ENCODE measurements around the gene DAB2IP. TPM values are rescaled to one million over a fixed set of nuclear protein-coding genes. Genes with fewer than 3 reads are reported as not detected.

Gene DAB2IP
- total RNA-seq, 1 donor from 2014 or later: 24.3 TPM

GRCh38 chr9:121634329-121635261 lies 16.8 kb upstream of the DAB2IP start:
- no peaks in the 10 kb centered on the region for H3K36me3 ChIP-seq
- H3K27ac ChIP-seq: no peak overlapping the region
- peak; percentile 79 for DNase-seq (ENCODE audit: low spot score)
- no peak overlapping the region for H3K4me3 ChIP-seq
- peaks cover 30% of the 10 kb centered on the region for H3K4me1 ChIP-seq
- peaks cover 81% of the 10 kb centered on the region for H4K20me1 ChIP-seq (ENCODE audit: low read depth)
- H2AFZ ChIP-seq (replicated peaks): no peak overlapping the region
- H3F3A ChIP-seq (ENCODE audit: low read depth): peaks cover 2% of the 10 kb centered on the region
- H3K9me3 ChIP-seq (ENCODE audit: low read depth): no peaks in the 10 kb centered on the region
- TF ChIP-seq EZH2phosphoT487 (IDR thresholded peaks at IDR 0.05) (no peak), CTCF (IDR thresholded peaks at IDR 0.05) (peak; percentile 70)
- Mint-ChIP-seq H3K4me3 (peak overlapping the region; percentile 9), H3K4me1 (peaks cover 74% of the 10 kb centered on the region), H3K27me3 (ENCODE audit: insufficient read depth, low read depth) (peaks cover 9% of the 10 kb centered on the region), H3K27ac (peak overlapping the region; percentile 88), H3K9me3 (no peaks in the 10 kb centered on the region), H3K36me3 (no peaks in the 10 kb centered on the region)
- H3K27me3 ChIP-seq: no peaks in the 10 kb centered on the region
- no peak overlapping the region for H3K4me2 ChIP-seq
- no peaks in the 10 kb centered on the region for H3K79me2 ChIP-seq (ENCODE audit: low read depth)
- H3K9ac ChIP-seq: no peak overlapping the region

GRCh38 chr9:121635300-121635876 lies 16.0 kb upstream of the DAB2IP start:
- no peak for TF ChIP-seq EZH2 (IDR thresholded peaks at IDR 0.05)
- TF ChIP-seq EZH2phosphoT487 (IDR thresholded peaks at IDR 0.05): no peak
- no peak for TF ChIP-seq CTCF (IDR thresholded peaks at IDR 0.05)
- Mint-ChIP-seq H3K4me1 (peaks cover 81% of the 10 kb centered on the region), H3K9me3 (no peaks in the 10 kb centered on the region), H3K36me3 (no peaks in the 10 kb centered on the region), H3K4me3 (peak overlapping the region; percentile 57), H3K27ac (peak overlapping the region; percentile 88), H3K27me3 (ENCODE audit: insufficient read depth, low read depth) (peaks cover 9% of the 10 kb centered on the region)
- H3K9ac ChIP-seq: no peak overlapping the region
- no peak overlapping the region for H3K27ac ChIP-seq
- H3K4me1 ChIP-seq: peaks cover 31% of the 10 kb centered on the region
- no peak overlapping the region for H3K4me3 ChIP-seq
- no peaks in the 10 kb centered on the region for H3K27me3 ChIP-seq
- no peak overlapping the region for H2AFZ ChIP-seq (replicated peaks)
- no peaks in the 10 kb centered on the region for H3K36me3 ChIP-seq
- DNase-seq (ENCODE audit: low spot score): no peak
- H3K79me2 ChIP-seq (ENCODE audit: low read depth): no peaks in the 10 kb centered on the region
- H3K9me3 ChIP-seq (ENCODE audit: low read depth): no peaks in the 10 kb centered on the region
- peaks cover 2% of the 10 kb centered on the region for H3F3A ChIP-seq (ENCODE audit: low read depth)
- H3K4me2 ChIP-seq: no peak overlapping the region
- H4K20me1 ChIP-seq (ENCODE audit: low read depth): peaks cover 85% of the 10 kb centered on the region

- Histone ChIP-seq H3K27ac (no peak overlapping the region), H3K4me3 (no peak overlapping the region), H3K36me3 (no peaks in the 10 kb centered on the region), H3K4me2 (no peak overlapping the region), H3K9ac (no peak overlapping the region), H3F3A (ENCODE audit: low read depth) (peaks cover 2% of the 10 kb centered on the region), H2AFZ (replicated peaks) (no peak overlapping the region), H3K27me3 (no peaks in the 10 kb centered on the region), H3K4me1 (peaks cover 31% of the 10 kb centered on the region), H3K79me2 (ENCODE audit: low read depth) (no peaks in the 10 kb centered on the region), H4K20me1 (ENCODE audit: low read depth) (peaks cover 91% of the 10 kb centered on the region), H3K9me3 (ENCODE audit: low read depth) (no peaks in the 10 kb centered on the region)
- TF ChIP-seq EZH2phosphoT487 (IDR thresholded peaks at IDR 0.05) (no peak), CTCF (IDR thresholded peaks at IDR 0.05) (no peak), EZH2 (IDR thresholded peaks at IDR 0.05) (no peak)
- peak overlapping the region; percentile 52 for H3K4me3 Mint-ChIP-seq
- peak overlapping the region; percentile 85 for H3K27ac Mint-ChIP-seq
- peaks cover 83% of the 10 kb centered on the region for H3K4me1 Mint-ChIP-seq
- no peaks in the 10 kb centered on the region for H3K36me3 Mint-ChIP-seq
- H3K27me3 Mint-ChIP-seq (ENCODE audit: insufficient read depth, low read depth): peaks cover 5% of the 10 kb centered on the region
- no peak for DNase-seq (ENCODE audit: low spot score)
- H3K9me3 Mint-ChIP-seq: no peaks in the 10 kb centered on the region
Measured at GRCh38 chr9:121636341-121636865, 15.0 kb upstream of the DAB2IP start.

All from neural progenitor cell (in vitro differentiated cells).